ENCODE data around the gene MSL3B.
"Not testable (repeated sequence)": the region's sequence is repeated elsewhere in the genome, so short reads cannot be mapped to it uniquely, and the experiment has no call there.

The MSL3B gene

DNA sequence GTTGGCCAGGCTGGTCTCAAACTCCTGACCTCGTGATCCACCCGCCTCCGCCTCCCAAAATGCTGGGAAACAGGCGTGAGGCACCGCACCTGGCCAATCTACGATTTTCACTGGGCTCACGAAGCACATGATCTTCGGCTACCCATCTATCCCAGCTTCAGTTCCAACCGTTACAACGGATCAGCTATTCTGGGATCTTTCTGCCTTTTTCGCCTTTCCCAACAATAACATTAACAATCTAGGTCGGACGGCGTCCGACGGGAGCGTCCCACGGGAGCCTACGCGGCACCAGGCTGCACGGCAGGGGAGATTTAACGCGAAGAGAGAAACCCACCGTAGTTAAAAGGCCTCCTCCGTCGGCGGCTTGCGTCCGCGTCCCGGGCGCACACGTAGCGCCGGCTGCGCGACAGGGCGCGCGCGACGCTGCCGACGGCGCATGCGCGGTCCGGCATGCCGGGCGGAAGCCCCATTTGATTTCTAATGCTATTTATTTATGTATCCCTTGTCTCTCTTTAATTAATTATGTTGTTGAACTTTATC, at the start of gene MSL3B:
Gene MSL3B (minus strand): TSS at position 394 of the 540 bp plus-strand sequence.
- DNase-seq = no peak

DNA sequence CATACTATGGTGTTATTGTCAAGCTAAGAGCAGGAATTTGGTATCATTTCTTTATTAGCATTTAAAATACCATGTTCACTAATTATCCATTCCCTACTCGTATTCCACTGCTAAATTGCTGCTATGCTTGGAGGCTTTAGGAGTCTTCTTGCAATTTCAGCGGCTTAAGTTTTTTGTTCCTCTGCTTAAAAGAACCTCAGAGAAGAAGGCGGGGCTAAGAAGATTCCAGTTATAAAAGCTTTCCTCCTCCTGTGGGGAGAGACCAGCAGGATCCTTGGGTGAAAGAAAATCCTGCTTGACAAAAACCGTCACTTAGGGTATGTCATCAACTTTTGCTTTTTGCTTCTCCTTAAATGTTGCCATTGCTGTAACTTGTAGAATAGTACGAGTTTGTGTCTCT, 48.9 kb upstream of the MSL3B start, which contains the start of gene TRPM8:
Gene TRPM8 (plus strand): TSS at position 258 of the 400 bp plus-strand sequence. CDS start 9,165 bp downstream, outside the sequence.
- no peak for DNase-seq

- DNase-seq = peak; percentile 16
Measured at GRCh38 chr2:233915128-233915527, 46.9 kb upstream of the MSL3B start.

DNA sequence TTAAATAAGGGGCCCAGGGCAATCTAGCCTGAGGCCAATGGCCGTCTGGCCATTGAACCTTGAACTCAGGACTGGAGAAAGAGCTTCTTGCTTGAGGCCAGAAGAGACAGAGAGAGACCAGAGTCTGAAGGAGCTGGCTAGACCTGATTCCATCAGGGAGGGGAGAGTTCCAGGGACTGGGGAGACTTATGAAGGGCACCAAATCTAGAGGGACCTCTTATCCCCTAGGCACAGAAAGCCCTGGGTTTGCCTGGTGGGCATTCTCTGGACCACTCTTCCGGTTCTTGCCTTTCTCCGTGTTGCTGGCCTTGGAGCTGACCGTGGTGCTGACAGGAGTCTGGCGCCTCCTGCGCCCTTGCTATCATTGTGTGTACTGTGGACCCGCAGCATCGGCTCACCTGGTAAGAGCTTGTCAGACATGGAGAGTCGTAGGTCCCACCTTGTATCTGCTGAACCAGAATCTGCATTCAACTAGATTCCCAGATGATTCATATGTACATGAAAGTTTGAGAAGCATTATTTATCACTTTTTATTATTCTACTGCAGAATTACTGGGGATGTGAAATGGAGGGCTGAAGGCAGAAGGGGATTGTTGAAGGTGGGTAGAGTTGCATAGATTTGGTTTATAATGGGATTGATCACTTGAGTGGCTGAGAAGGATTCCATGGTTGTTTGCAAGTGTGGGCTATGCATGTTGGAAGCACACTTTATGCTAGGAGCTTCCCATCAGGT, 44.7 kb upstream of the MSL3B start:
- DNase-seq = peak; percentile 23

DNA sequence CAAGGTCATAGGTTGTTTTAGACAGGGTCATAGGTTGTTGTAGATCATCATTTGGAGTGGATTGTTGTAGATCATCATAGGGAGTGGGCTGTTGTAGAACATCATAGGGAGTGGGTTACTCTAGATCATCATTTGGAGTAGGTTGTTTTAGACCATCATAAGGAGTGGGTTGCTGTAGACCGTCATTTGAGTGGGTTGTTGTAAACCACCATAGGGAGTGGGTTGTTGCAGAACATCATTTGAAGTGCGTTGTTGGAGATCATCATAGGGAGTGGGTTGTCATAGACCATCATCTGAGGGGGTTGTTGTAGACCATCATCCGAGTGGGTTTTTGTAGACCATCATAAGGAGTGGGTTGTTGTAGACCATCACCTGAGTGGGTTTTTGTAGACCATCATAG, 39.4 kb upstream of the MSL3B start:
- no peak for DNase-seq

GRCh38 chr2:233905945-233906344, 37.8 kb upstream of the MSL3B start:
- no peak for DNase-seq

DNA sequence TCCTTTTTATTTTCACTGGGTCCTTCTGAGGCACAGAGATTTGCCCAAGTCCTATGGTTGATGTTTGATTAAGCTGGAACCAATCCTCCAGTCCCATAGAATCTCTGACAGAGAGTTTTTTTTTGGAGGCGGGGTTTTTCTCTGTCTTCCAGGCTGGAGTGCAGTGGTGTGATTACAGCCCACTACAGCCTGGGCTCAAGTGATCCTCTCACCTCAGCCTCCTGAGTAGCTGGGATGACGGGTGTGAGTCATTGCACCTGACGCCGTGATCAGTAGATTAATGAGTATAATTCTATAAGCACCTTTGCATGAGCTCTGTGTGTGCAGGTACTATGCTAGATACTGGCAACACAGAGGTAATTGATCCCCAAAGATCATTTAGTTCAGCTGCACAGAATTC, 33.7 kb upstream of the MSL3B start:
- no peak for DNase-seq

GRCh38 chr2:233901367-233901766, 33.2 kb upstream of the MSL3B start:
- DNase-seq = no peak

- peak; percentile 15 for DNase-seq
Measured at GRCh38 chr2:233896253-233896652, 28.1 kb upstream of the MSL3B start.

DNA sequence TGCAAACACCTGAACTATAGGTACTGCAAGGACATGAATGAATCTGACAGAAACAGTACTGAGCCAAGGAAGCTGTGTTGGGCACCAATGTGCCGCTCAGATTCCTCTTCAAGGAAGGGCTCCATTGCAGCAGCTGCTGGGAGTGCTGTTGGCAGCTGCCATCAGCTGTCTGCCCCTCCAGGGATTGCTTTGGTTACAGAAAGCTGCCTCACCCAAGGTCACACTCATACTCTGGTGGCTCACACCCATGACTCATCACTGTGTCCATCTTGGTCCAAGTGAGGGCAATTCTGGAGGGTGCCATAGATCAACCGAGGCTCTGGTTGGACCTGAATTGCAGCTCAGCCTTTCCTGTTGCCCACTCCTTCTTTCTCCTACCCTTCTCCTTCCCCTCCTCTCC, 24.6 kb upstream of the MSL3B start:
- DNase-seq = no peak

GRCh38 chr2:233882353-233882752, 14.2 kb upstream of the MSL3B start:
- DNase-seq = no peak

DNA sequence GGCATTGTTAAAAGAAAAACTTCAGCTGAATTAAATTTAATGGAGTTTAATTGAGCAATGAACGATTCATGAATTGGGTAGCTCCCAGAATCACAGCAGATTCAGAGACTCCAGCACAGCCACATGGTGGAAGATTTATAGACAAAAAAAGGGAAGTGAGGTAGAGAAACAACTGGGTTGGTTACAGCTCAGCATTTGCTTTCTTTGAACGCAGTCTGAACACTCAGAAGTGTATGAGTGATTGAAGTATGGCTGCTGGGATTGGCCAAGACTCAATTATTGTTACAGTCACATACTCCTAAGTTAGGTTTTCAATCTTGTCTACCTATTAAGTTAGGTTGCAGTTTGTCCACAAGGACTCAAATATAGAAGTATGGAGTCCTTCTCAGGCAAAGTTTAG, 3.9 kb upstream of the MSL3B start:
- DNase-seq = not testable (repeated sequence)

DNA sequence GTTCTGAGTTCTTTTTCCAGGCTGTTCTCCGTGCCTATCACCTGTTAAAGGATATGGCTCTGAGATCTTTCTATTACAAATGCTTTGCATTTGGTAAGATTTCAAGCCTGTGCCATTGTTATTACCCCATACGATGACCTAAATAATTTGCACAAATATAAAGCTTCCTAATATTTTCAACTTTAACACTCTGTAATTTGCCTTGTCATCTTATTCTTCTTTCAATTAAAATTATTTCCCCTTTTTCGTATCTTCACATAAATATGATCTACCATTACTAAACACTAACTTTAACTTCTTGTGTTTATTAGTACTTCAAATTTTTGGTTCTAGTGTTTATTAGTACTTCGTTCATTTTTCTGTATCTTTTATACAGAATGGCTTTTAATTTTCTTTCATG, 3.2 kb upstream of the MSL3B start:
- DNase-seq = no peak

DNA sequence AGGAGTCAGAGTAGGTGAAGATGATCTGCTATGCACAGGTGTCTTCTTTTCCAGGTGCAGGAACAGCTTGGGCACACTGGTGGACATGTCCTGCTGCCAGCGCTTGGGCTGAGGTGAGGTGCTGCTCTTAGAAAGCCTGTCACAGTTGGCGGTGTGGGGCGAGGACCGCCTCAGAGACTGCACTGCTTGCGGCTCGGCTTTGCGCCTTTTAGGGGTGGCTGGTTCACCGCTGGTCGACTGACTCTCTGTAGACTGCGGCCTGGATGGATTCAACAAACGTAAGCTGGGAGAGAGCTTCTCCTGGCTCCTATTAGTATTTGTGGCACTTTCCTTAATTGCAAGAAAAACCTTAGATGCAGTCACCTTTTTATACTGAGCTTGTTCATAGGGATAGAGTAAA, 1.7 kb downstream of the MSL3B start:
- no peak for DNase-seq

GRCh38 chr2:233865838-233866237, 2.3 kb downstream of the MSL3B start:
- DNase-seq = no peak

DNA sequence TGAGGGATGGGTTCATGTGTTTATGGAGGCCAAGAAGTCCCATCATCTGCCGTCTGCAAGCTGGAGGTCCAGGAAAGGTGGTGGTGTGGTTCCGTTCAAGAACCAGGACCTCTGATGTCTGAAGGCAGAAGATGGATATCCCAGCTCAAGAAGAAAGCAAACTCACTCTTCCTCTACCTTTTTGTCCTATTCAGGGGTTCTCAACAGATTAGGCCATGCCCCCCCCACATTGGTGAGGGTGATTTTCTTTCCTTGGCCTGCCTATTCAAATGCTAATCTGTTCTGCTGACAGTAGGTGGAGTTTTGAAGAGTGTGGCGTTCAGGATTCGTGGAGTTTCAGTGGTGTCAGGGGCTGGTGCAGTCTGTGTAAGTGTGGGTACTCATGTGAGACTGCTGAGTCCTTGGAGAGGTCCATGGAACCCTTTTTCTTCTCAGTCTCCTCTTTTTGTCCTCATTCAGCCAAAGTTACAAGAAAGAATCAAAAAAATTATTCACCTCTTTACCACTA, 5.9 kb downstream of the MSL3B start:
- no peak for DNase-seq

DNA sequence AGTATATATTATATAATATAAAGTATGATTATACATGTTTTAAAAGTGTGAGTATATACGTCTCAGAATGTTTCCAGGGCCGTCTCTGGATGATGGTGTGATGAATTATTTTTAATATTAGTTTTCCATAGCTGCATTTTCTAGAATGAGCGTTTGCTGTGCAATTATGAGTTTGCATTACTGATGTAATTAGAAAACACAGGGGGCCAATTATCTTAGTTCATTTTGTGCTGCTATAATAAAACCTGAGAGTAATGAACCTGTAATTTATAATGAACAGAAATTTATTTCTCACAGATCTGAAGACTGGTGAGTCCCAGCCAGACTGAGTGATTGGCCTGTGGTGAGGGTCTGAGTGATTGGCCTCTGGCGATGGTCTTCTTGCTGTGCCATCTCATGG, 9.9 kb downstream of the MSL3B start:
- no peak for DNase-seq

DNA sequence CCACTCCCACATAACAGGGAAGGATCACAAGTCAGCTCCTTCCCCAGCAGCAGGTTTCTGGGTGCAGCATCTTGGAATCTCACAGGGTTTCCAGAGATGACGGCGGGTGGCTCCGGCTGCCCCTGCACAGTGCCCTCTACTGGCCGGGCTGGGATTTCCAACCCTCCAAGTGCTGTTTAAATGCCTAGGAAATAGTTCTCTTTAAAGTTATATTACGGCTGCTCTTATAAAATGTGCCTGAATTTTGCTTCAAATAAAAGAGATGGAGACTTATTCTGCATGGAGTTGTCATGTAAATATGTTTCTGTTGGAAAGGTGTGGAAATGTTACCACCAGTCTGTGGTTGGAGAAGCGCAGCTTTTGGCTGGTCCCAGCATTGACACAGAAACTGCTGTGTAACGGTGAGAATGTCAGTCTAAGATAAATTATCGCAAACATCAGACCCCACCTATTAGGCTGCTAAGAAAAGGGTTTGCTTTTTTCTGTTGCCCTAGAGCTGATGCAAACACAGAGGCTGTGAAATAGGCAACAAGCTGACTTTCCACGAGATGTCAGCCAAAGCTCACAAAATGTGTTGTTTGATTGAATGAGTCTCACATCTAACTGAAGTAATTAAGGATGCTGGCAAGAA, 10.6 kb downstream of the MSL3B start:
- DNase-seq = no peak

DNA sequence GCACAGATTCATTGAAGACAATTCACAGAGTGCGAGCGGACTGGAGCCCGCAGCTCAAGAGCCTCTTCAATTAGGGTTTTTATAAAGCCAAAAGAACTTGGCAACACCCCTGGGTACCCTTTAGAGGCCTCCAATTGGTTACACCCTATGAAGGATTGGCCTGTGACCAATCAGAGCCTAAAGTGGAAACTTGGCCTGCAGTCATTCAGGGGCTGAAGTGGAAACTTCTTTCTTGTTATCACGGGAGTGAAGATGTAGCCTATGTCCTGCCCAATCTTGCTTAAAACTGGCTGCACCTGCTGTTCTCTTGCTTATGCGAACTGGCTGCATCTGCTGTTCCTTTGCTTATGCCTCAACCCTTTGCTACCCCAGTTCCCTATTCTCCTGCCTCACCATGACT, 12.0 kb downstream of the MSL3B start:
- no peak for DNase-seq

DNA sequence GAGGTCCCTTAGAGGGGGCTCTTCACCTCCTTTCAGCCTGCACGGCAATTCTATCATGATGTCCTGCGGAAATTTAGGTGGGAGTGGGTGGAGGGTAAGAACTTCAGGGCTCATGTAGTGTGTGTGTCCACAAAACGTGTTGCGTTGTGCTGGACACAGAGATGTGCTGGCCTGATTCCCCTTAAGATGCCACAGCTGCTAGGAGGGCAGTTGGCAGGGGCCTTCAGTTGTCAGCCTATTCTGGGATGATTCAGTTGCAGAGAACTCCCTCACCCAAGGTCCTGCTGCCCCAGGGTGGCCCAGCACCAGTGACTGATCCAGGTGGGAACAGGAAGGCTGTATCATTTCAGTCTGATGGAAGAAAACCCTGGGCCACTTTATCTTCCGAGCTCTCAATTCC, 12.8 kb downstream of the MSL3B start:
- DNase-seq = no peak

DNA sequence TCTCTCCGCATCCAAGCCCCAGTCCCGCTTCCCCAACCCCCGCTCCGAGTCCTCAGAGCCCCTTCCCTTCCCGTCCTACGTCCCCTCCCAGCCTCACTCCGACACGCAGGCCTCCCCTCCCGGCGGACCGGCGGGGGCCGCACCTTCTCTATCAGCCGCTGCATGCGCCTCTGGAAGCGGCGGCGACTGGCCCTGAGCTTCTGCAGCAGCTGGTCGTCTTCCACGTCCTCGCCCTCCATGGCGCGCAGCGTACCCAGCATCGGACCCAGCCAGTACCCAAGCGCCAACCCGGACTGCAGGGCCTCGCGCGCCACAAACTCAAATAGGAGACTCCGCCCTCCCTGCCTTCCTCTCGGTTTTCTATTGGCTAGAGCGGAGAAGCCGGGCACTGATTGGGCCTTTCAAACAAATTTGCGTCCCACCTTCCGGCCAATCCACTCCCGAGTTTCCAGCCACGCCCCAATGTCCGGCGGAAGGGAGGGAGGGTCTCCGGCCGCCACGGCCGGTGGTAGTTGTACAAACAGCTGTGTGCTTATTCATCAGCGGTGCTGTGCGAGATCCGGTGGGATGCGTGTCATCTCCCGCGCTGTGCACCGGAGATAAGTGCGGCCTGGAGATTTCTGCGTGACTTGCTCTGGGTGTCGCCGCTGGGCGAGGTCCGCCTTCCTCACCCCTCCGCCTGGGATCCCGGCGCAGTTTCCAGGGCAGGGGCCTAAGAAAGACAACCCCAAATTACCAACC, 13.8 kb downstream of the MSL3B start, which contains the start of gene HJURP:
Gene HJURP (minus strand): TSS at position 295 of the 741 bp plus-strand sequence. CDS start 35 bp downstream, at position 260.
- DNase-seq = peak; percentile 98

DNA sequence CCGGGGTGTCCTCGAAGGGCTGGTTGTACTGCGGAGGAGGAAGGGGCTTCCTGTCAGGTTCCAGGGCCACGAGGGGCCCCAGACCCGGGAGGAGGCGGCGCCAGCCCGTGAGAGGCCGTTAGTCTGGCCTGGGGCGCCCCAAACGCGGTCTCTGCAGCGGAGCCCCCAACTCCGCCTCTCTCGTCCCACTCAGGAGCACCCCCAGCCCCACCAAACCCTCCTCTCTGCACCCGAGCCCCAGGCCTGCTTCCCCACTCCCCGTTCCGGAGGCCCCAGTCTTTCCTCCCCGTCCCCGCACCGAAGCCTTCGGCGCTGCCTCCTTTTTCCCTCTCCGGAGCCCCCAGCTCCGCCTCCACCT, 14.3 kb downstream of the MSL3B start:
- DNase-seq = no peak

- no peak for DNase-seq
Measured at GRCh38 chr2:233853353-233853752, 14.8 kb downstream of the MSL3B start.
